HCT116 (cell line): ENCODE measurements around the gene HNRNPU. TPM values are rescaled to one million over a fixed set of nuclear protein-coding genes. Genes with fewer than 3 reads are reported as not detected.

Experiments used
- ATAC-seq: fragments of 200-7000 bp; cut with Tn5 transposase; 2 replicates; pipeline ENCODE4 v1.9.1; 2020; ENCODE audit warnings: mild to moderate bottlenecking, moderate library complexity
- BruUV-seq: library from RNA; stranded (reverse); fragments of 400-500 nt; replicated peaks from 2 replicates; lab custom pipeline; 2021; lab: Mats Ljungman, UMichigan
- CTCF ChIA-PET: fragments of 300-600 bp; sonication (Branson Sonifier 250); formaldehyde crosslinking; loops from one replicate; lab custom pipeline; 2021; ENCODE audit warnings: antibody characterized with exemption; lab: Charles Lee
- POLR2A ChIA-PET: fragments of 300-600, 350-600 bp; sonication (Branson Sonifier 250); formaldehyde crosslinking; loops from one replicate; lab custom pipeline; 2021; ENCODE audit warnings: antibody characterized with exemption; lab: Charles Lee
- RAD21 ChIA-PET, 2 experiments: fragments of 300-600 bp; sonication (Branson Sonifier 250); formaldehyde crosslinking; loops; one replicate each; lab custom pipeline; 2023; ENCODE audit warnings: low total read pairs in 2 of 2; ENCODE audit not compliant: uncharacterized antibody in 2 of 2, unreplicated experiment in 2 of 2, low non-redundant PET in 1 of 2; lab: Charles Lee
- DNase-seq: peaks from one replicate; pipeline ENCODE4 v3.0.0-alpha.2; 2010; ENCODE audit warnings: low read depth, low spot score
- H2AFZ ChIP-seq: fragments of 200-600 bp; shearing (Covaris generic), sonication (generic); 2 replicates; pipeline ENCODE4 v1.6.1; 2017; ENCODE audit warnings: low read depth, mixed run types, mixed read lengths, antibody characterized with exemption, low read length; ENCODE audit not compliant: poor library complexity, severe bottlenecking
- H3K27ac ChIP-seq: 2 replicates; pipeline ENCODE4 v1.5.1; 2012; ENCODE audit warnings: low read depth, low read length
- H3K27me3 ChIP-seq: fragments of 200-600 bp; sonication (generic); 2 replicates; pipeline ENCODE4 v1.6.1; 2016; ENCODE audit warnings: mixed run types, low read length, mixed read lengths; ENCODE audit not compliant: insufficient read depth
- H3K36me3 ChIP-seq, 2 experiments: fragments of 200-500 bp in 1 of 2; fragments of 200-600 bp in 1 of 2; sonication (Bioruptor generic) in 1 of 2; sonication (generic) in 1 of 2; 2 replicates each; pipeline versions ENCODE4 v1.5.1 to v1.6.1; 2014 to 2016; ENCODE audit warnings: low read length in 2 of 2, inconsistent platforms in 1 of 2, mixed read lengths in 1 of 2, mixed run types in 1 of 2; ENCODE audit not compliant: insufficient read depth in 2 of 2, control insufficient read depth in 1 of 2
- H3K4me1 ChIP-seq, 2 experiments: fragments of 200-600 bp in 1 of 2; sonication (generic) in 1 of 2; 2 replicates each; pipeline versions ENCODE4 v1.5.1 to v1.6.1; 2012 to 2017; ENCODE audit warnings: low read length in 2 of 2, inconsistent platforms in 1 of 2, mild to moderate bottlenecking in 1 of 2, mixed read lengths in 1 of 2, mixed run types in 1 of 2, moderate library complexity in 1 of 2; ENCODE audit not compliant: insufficient read depth in 2 of 2, control insufficient read depth in 1 of 2
- H3K4me2 ChIP-seq: fragments of 200-600 bp; sonication (generic); 2 replicates; pipeline ENCODE4 v1.6.1; 2017; ENCODE audit warnings: mixed run types, low read length, mixed read lengths
- H3K4me3 ChIP-seq, 2 experiments: fragments of 200-600 bp in 1 of 2; sonication (generic) in 1 of 2; replicated peaks in 1 of 2; 2 replicates each; pipeline ENCODE4 v1.5.1; 2011 to 2016; ENCODE audit warnings: low read length in 2 of 2, control low read depth in 1 of 2, low read depth in 1 of 2, mild to moderate bottlenecking in 1 of 2, mixed read lengths in 1 of 2, mixed run types in 1 of 2
- H3K79me2 ChIP-seq: fragments of 200-600 bp; sonication (generic); 2 replicates; pipeline ENCODE4 v1.6.1; 2017; ENCODE audit warnings: mild to moderate bottlenecking, mixed run types, low read length, moderate library complexity, mixed read lengths; ENCODE audit not compliant: insufficient read depth
- H3K9ac ChIP-seq: fragments of 200-600 bp; sonication (generic); 2 replicates; pipeline ENCODE4 v1.6.1; 2016; ENCODE audit warnings: low read length, mixed read lengths
- H3K9me2 ChIP-seq: fragments of 200-600 bp; sonication (generic), shearing (Covaris generic); 2 replicates; pipeline ENCODE4 v1.6.1; 2017; ENCODE audit warnings: mixed run types, mild to moderate bottlenecking, moderate library complexity; ENCODE audit not compliant: insufficient read depth
- H3K9me3 ChIP-seq, 2 experiments: fragments of 200-500 bp in 1 of 2; fragments of 200-600 bp in 1 of 2; sonication (Bioruptor generic) in 1 of 2; sonication (generic) in 1 of 2; 2 replicates each; pipeline ENCODE4 v1.6.1; 2014 to 2017; ENCODE audit warnings: low read length in 2 of 2, mixed read lengths in 2 of 2, inconsistent platforms in 1 of 2, low read depth in 1 of 2, mild to moderate bottlenecking in 1 of 2, mixed run types in 1 of 2, moderate library complexity in 1 of 2; ENCODE audit not compliant: control insufficient read depth in 1 of 2, insufficient read depth in 1 of 2
- H4K20me1 ChIP-seq: fragments of 200-600 bp; sonication (generic), shearing (Covaris generic); 2 replicates; pipeline ENCODE4 v1.6.1; 2017; ENCODE audit warnings: mixed run types, mild to moderate bottlenecking, moderate library complexity; ENCODE audit not compliant: insufficient read depth
- ATF3 ChIP-seq: IDR thresholded peaks from 2 replicates; pipeline ENCODE4 v1.6.1; 2012
- CBX3 ChIP-seq: IDR thresholded peaks from 2 replicates; pipeline ENCODE4 v1.6.1; 2012; ENCODE audit warnings: low read depth
- CEBPB ChIP-seq: IDR thresholded peaks from 2 replicates; pipeline ENCODE4 v1.6.1; 2012; ENCODE audit warnings: low read depth
- EGR1 ChIP-seq: IDR thresholded peaks from 2 replicates; pipeline ENCODE4 v1.6.1; 2012; ENCODE audit warnings: low read depth
- ELF1 ChIP-seq: IDR thresholded peaks from 2 replicates; pipeline ENCODE4 v1.6.1; 2012; ENCODE audit warnings: low read depth, borderline replicate concordance
- EZH2 ChIP-seq: fragments of 200-600 bp; sonication (generic); IDR thresholded peaks from 2 replicates; pipeline ENCODE4 v1.6.1; 2017; ENCODE audit warnings: antibody characterized with exemption, mixed run types
- EZH2phosphoT487 ChIP-seq: fragments of 200-600 bp; IDR thresholded peaks from 2 replicates; pipeline ENCODE4 v1.6.1; 2018; ENCODE audit warnings: antibody characterized with exemption, borderline replicate concordance
- JUND ChIP-seq: IDR thresholded peaks from 2 replicates; pipeline ENCODE4 v1.6.1; 2012
- POLR2A ChIP-seq: IDR thresholded peaks from 2 replicates; pipeline ENCODE4 v1.7.0; 2011; ENCODE audit warnings: borderline replicate concordance; ENCODE audit not compliant: insufficient read depth, insufficient read length; ENCODE audit errors: extremely low read depth
- POLR2AphosphoS5 ChIP-seq: IDR thresholded peaks from 2 replicates; pipeline ENCODE4 v1.6.1; 2011; ENCODE audit warnings: mild to moderate bottlenecking, low read depth, low read length, moderate library complexity
- RAD21 ChIP-seq: IDR thresholded peaks from 2 replicates; pipeline ENCODE4 v1.6.1; 2012; ENCODE audit warnings: low read depth, mild to moderate bottlenecking
- SIN3A ChIP-seq: IDR thresholded peaks from 2 replicates; pipeline ENCODE4 v1.6.1; 2012; ENCODE audit warnings: low read depth
- TCF7L2 ChIP-seq: IDR thresholded peaks from 2 replicates; pipeline ENCODE4 v1.7.0; 2011; ENCODE audit warnings: borderline replicate concordance, inconsistent platforms; ENCODE audit not compliant: insufficient read depth, insufficient read length; ENCODE audit errors: extremely low read depth
- YY1 ChIP-seq: IDR thresholded peaks from 2 replicates; pipeline ENCODE4 v1.6.1; 2011; ENCODE audit warnings: low read length, low read depth, moderate library complexity, mild to moderate bottlenecking; ENCODE audit not compliant: insufficient replicate concordance; ENCODE audit errors: extremely low read depth
- ZFX ChIP-seq: fragments of 450-650 bp; IDR thresholded peaks from 2 replicates; pipeline ENCODE4 v1.6.1; 2017
- ZNF274 ChIP-seq: fragments of 200-500 bp; sonication (Bioruptor generic); IDR thresholded peaks from 2 replicates; pipeline ENCODE4 v1.6.1; 2014; ENCODE audit warnings: mild to moderate bottlenecking, low read depth, low read length, inconsistent platforms
- intact Hi-C: fragments of 100-400 bp; cut with micrococcal nuclease; formaldehyde crosslinking; loops from 2 replicates; pipeline ENCODE4 v1.10.0; 2022
- total RNA-seq: library from RNA; stranded (reverse); gene quantifications from one replicate; pipeline ENCODE4 v1.2.1, GENCODE V29; 2021; ENCODE audit not compliant: unreplicated experiment
- TF ChIP-seq, protein P1 (sequence below): IDR thresholded peaks from 2 replicates; pipeline ENCODE4 v1.6.1; 2012; ENCODE audit warnings: low read depth
- TF ChIP-seq, protein P2 (sequence below): IDR thresholded peaks from 2 replicates; pipeline ENCODE4 v1.6.1; 2011; ENCODE audit warnings: mild to moderate bottlenecking, low read length, moderate library complexity; ENCODE audit not compliant: insufficient replicate concordance; ENCODE audit errors: extremely low read depth

Gene HNRNPU
- total RNA-seq, 1 experiment from 2014 or later: 424 TPM

- Histone ChIP-seq H3K79me2 (peaks cover 81% of the 10 kb centered on the region), H3K36me3 (peaks cover 50 to 57% of the 10 kb centered on the region in 2 experiments), H3K4me1 (peaks cover 0 to 4% of the 10 kb centered on the region in 2 experiments; a peak in 2 of 4 replicates), H3K4me3 (no peak overlapping the region), H3K27ac (no peak overlapping the region), H2AFZ (no peak overlapping the region), H3K9ac (no peak overlapping the region), H4K20me1 (peaks cover 33% of the 10 kb centered on the region; the same call in 1 of the 2 replicates), H3K4me2 (no peak overlapping the region), H3K27me3 (no peaks in the 10 kb centered on the region), H3K9me3 (no peaks in the 10 kb centered on the region), H3K9me2 (no peaks in the 10 kb centered on the region)
- intact Hi-C loops: no loop called here
- no peak for ATAC-seq
- POLR2A ChIA-PET: interaction anchor here (1.2 kb wide), 1 partner anchor 10 kb away, joined by 3 read pairs; no protein-coding TSS in a partner anchor
- TF ChIP-seq TCF7L2: no peak
- no peak for TF ChIP-seq EZH2phosphoT487
- no peak for TF ChIP-seq ELF1
- no peak for TF ChIP-seq POLR2A
- TF ChIP-seq ZNF274: no peak
- TF ChIP-seq RAD21: no peak
- TF ChIP-seq EGR1: no peak
- TF ChIP-seq ZFX: no peak
- TF ChIP-seq CBX3: no peak
- TF ChIP-seq, protein P1, sequence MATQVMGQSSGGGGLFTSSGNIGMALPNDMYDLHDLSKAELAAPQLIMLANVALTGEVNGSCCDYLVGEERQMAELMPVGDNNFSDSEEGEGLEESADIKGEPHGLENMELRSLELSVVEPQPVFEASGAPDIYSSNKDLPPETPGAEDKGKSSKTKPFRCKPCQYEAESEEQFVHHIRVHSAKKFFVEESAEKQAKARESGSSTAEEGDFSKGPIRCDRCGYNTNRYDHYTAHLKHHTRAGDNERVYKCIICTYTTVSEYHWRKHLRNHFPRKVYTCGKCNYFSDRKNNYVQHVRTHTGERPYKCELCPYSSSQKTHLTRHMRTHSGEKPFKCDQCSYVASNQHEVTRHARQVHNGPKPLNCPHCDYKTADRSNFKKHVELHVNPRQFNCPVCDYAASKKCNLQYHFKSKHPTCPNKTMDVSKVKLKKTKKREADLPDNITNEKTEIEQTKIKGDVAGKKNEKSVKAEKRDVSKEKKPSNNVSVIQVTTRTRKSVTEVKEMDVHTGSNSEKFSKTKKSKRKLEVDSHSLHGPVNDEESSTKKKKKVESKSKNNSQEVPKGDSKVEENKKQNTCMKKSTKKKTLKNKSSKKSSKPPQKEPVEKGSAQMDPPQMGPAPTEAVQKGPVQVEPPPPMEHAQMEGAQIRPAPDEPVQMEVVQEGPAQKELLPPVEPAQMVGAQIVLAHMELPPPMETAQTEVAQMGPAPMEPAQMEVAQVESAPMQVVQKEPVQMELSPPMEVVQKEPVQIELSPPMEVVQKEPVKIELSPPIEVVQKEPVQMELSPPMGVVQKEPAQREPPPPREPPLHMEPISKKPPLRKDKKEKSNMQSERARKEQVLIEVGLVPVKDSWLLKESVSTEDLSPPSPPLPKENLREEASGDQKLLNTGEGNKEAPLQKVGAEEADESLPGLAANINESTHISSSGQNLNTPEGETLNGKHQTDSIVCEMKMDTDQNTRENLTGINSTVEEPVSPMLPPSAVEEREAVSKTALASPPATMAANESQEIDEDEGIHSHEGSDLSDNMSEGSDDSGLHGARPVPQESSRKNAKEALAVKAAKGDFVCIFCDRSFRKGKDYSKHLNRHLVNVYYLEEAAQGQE: no peak
- no peak for TF ChIP-seq YY1
- TF ChIP-seq JUND: no peak
- no peak; the same call in none of the 2 replicates for TF ChIP-seq POLR2AphosphoS5
- no peak for TF ChIP-seq CEBPB
- TF ChIP-seq EZH2: no peak
- TF ChIP-seq ATF3: no peak
- no peak for TF ChIP-seq SIN3A
- TF ChIP-seq, protein P2, sequence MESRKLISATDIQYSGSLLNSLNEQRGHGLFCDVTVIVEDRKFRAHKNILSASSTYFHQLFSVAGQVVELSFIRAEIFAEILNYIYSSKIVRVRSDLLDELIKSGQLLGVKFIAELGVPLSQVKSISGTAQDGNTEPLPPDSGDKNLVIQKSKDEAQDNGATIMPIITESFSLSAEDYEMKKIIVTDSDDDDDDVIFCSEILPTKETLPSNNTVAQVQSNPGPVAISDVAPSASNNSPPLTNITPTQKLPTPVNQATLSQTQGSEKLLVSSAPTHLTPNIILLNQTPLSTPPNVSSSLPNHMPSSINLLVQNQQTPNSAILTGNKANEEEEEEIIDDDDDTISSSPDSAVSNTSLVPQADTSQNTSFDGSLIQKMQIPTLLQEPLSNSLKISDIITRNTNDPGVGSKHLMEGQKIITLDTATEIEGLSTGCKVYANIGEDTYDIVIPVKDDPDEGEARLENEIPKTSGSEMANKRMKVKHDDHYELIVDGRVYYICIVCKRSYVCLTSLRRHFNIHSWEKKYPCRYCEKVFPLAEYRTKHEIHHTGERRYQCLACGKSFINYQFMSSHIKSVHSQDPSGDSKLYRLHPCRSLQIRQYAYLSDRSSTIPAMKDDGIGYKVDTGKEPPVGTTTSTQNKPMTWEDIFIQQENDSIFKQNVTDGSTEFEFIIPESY: no peak
- no TSS peak for BruUV-seq
- RAD21 ChIA-PET: no interaction called here
- no peak for DNase-seq
- CTCF ChIA-PET: interaction anchor here (2.0 kb wide), 1 partner anchor 199 kb away, joined by 5 read pairs; no protein-coding TSS in a partner anchor
These were observed 19.9 kb downstream of the HNRNPU start for GRCh38 chr1:244844155-244845121.
